Astrocyte (in vitro differentiated cells and primary cell): Measurements from ENCODE around the gene PLB1.

ENCODE experiments used
- EZH2 ChIP-seq: IDR thresholded peaks from 2 replicates; pipeline ENCODE4 v1.6.1; 2012; ENCODE audit warnings: mild to moderate bottlenecking, low read length, inconsistent platforms; ENCODE audit not compliant: insufficient read depth
- TF ChIP-seq, protein P1 (sequence below): IDR thresholded peaks from 2 replicates; pipeline ENCODE4 v1.5.1; 2011; ENCODE audit warnings: low read depth, mild to moderate bottlenecking, inconsistent platforms, low read length, moderate library complexity; ENCODE audit not compliant: insufficient read depth

DNA sequence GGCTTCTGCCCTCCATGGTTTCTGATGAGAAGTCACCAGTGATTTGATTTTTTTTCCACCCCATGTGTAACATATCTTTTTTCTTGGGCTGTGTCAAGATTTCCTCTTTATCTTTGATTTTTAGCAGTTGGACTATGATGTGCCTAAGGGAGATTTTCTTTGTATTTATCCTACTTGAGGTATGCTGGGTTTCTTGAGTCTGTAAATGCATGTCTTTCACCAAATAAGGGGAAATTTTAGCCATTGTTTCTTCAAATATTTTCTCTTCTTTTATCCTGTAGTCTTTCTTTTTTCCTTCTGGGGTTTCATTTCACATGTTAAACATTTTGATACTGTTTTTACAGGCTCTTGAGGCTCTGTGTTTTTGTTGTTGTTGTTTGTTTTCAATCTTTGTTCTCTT lies 33.7 kb upstream of the PLB1 start:
- TF ChIP-seq, protein P1, sequence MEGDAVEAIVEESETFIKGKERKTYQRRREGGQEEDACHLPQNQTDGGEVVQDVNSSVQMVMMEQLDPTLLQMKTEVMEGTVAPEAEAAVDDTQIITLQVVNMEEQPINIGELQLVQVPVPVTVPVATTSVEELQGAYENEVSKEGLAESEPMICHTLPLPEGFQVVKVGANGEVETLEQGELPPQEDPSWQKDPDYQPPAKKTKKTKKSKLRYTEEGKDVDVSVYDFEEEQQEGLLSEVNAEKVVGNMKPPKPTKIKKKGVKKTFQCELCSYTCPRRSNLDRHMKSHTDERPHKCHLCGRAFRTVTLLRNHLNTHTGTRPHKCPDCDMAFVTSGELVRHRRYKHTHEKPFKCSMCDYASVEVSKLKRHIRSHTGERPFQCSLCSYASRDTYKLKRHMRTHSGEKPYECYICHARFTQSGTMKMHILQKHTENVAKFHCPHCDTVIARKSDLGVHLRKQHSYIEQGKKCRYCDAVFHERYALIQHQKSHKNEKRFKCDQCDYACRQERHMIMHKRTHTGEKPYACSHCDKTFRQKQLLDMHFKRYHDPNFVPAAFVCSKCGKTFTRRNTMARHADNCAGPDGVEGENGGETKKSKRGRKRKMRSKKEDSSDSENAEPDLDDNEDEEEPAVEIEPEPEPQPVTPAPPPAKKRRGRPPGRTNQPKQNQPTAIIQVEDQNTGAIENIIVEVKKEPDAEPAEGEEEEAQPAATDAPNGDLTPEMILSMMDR = no peak
- no peak for TF ChIP-seq EZH2
